Testis (tissue), 3 donors: ENCODE data around the gene KLHDC7B. TPM values are rescaled to one million over a fixed set of nuclear protein-coding genes. Genes with fewer than 3 reads are reported as not detected.

Source experiments
- DNase-seq: peaks from one replicate; pipeline ENCODE4 v3.0.0-alpha.2; 2019
- H3K27ac ChIP-seq, 2 donors: fragments of 200-600 bp; sonication (generic); one replicate each; pipeline ENCODE4 v1.5.1; 2019
- H3K27me3 ChIP-seq: fragments of 200-600 bp; sonication (generic); one replicate; pipeline ENCODE4 v1.5.1; 2019
- H3K36me3 ChIP-seq: fragments of 200-600 bp; sonication (generic); one replicate; pipeline ENCODE4 v1.5.1; 2017; ENCODE audit warnings: low read depth; ENCODE audit errors: missing control alignments
- H3K4me1 ChIP-seq: fragments of 200-600 bp; sonication (generic); one replicate; pipeline ENCODE4 v1.5.1; 2019
- H3K4me3 ChIP-seq, 2 donors: fragments of 200-600 bp; sonication (generic); one replicate each; pipeline ENCODE4 v1.5.1; 2017 to 2019
- H3K9me3 ChIP-seq: fragments of 200-600 bp; sonication (generic); one replicate; pipeline ENCODE4 v1.5.1; 2017
- POLR2A ChIP-seq: fragments of 450-650 bp; IDR thresholded peaks from one replicate; pipeline ENCODE4 v1.6.1; 2017; ENCODE audit warnings: antibody characterized with exemption, mild to moderate bottlenecking, moderate library complexity
- WGBS, 2 donors: methylation state at CpG; one replicate each; pipeline ENCODE4 v1.1.5; 2018; 5-methylcytosine and 5-hydroxymethylcytosine counted together
- intact Hi-C: fragments of 100-400 bp; cut with DNase I; formaldehyde crosslinking; loops from one replicate; pipeline ENCODE4 v1.15.1; 2023; ENCODE audit warnings: low total_unique reads
- polyA plus RNA-seq: library from polyadenylated mRNA; stranded (reverse); fragments of 350-450 nt; fragmentation: Illumina TruSeq; extraction: RNeasy Lipid Tissue Mini Kit (QIAGEN cat#74804); gene quantifications from one replicate; pipeline ENCODE4 v1.2.3, GENCODE V29; 2014; ENCODE audit warnings: low read depth, low replicate concordance; ENCODE audit not compliant: insufficient read depth
- total RNA-seq, 2 donors: library from RNA; depleted of rRNA; stranded (reverse); fragments of >200 nt; gene quantifications; one replicate each; pipeline ENCODE4 v1.2.3, GENCODE V29; 2016
- TF ChIP-seq, protein P1 (sequence below), 3 experiments: fragments of 450-650 bp in 2 of 3; fragments of 200-600 bp in 1 of 3; sonication (generic) in 1 of 3; IDR thresholded peaks; one replicate each; pipeline ENCODE4 v1.5.1; 2016 to 2019; ENCODE audit warnings: antibody characterized with exemption in 3 of 3, mild to moderate bottlenecking in 2 of 3, moderate library complexity in 1 of 3

KLHDC7B gene
- total and polyA plus RNA-seq, 3 donors from 2014 or later = 0.24 to 0.93 (median 0.51) TPM

DNA sequence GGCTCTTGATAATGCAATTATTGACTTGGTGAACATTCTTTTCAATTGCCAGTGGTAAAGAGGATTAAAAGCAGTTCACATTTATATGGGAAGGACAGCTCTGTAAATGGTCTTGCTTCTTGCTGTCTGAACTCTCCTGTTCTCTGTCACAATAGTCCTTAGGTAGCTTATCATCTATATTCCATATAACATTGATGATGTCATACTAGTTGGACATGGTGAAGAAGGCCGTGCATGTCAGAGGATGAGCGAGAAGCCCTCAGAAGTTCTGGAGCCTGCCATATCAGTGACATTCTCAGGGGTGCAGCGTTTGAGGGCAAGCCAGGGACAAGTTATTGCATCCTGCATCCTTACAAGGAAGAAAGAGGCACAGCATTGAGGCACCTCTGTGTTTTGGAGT lies 39.5 kb downstream of the KLHDC7B start:
- TF ChIP-seq POLR2A = no peak
- TF ChIP-seq, protein P1, sequence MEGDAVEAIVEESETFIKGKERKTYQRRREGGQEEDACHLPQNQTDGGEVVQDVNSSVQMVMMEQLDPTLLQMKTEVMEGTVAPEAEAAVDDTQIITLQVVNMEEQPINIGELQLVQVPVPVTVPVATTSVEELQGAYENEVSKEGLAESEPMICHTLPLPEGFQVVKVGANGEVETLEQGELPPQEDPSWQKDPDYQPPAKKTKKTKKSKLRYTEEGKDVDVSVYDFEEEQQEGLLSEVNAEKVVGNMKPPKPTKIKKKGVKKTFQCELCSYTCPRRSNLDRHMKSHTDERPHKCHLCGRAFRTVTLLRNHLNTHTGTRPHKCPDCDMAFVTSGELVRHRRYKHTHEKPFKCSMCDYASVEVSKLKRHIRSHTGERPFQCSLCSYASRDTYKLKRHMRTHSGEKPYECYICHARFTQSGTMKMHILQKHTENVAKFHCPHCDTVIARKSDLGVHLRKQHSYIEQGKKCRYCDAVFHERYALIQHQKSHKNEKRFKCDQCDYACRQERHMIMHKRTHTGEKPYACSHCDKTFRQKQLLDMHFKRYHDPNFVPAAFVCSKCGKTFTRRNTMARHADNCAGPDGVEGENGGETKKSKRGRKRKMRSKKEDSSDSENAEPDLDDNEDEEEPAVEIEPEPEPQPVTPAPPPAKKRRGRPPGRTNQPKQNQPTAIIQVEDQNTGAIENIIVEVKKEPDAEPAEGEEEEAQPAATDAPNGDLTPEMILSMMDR (IDR thresholded peaks at IDR 0.05) = no peak
- Histone ChIP-seq H3K27ac (no peak overlapping the region), H3K36me3 (no peaks in the 10 kb centered on the region), H3K27me3 (no peaks in the 10 kb centered on the region), H3K4me3 (no peak overlapping the region), H3K9me3 (no peaks in the 10 kb centered on the region), H3K4me1 (peaks cover 14% of the 10 kb centered on the region)
- DNase-seq = no peak
- intact Hi-C loops = no loop called here
- WGBS, 2 donors = 89 to 99% methylated on average over 3 of the region's 3 CpGs

DNA sequence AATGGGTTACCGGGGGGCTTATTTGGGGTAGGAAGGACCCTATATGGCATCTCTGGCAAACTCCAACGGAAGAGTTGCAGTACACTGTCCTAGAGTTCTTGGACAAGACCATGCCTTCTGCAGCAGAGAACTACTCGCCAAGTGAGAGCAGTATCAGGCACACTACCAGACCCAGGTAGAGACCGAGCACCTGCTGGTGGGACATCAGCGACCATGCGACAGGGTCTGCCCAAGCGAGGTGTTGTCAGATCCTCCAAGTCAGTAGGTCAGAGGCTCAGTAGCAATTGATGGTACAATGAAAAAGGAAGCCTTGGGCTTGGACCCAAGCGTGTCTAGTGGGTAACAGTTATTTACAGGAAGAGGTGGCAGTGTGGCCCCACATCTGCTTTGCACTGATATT lies 40.1 kb downstream of the KLHDC7B start:
- WGBS, 2 donors = 93 to 97% methylated on average over 8 of the region's 8 CpGs

DNA sequence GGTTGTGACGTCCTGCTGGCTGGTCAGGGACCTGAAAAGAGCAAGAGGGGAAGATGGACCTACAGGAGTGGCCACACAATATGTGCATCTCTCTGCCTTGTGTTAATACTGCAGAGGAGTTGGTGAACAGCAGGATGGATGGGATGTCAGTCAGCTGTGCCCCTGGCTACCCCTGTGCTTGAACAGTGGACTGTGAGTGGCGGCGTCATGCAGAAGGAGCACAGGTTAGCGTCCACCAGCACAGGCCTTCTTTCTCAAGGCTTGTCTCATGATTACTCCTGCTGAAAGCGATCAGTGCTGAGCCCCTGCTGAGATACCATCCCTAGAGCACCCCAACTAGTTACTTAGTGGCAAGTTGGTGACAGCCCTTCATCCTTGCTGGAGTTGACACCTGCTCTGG lies 40.7 kb downstream of the KLHDC7B start:
- intact Hi-C loops = no loop called here
- Histone ChIP-seq H3K9me3 (no peaks in the 10 kb centered on the region), H3K4me3 (no peak overlapping the region), H3K27ac (no peak overlapping the region), H3K36me3 (no peaks in the 10 kb centered on the region), H3K27me3 (no peaks in the 10 kb centered on the region), H3K4me1 (peaks cover 11% of the 10 kb centered on the region)
- DNase-seq = no peak
- 72 to 92% methylated on average over 5 of the region's 5 CpGs for WGBS, 2 donors
- TF ChIP-seq, protein P1 (IDR thresholded peaks at IDR 0.05) = no peak
- no peak for TF ChIP-seq POLR2A

More for the DNA sequence above, 40.1 kb downstream of the KLHDC7B start:
- Histone ChIP-seq H3K36me3 (no peaks in the 10 kb centered on the region), H3K27ac (no peak overlapping the region), H3K4me1 (peaks cover 14% of the 10 kb centered on the region), H3K4me3 (no peak overlapping the region), H3K27me3 (no peaks in the 10 kb centered on the region), H3K9me3 (no peaks in the 10 kb centered on the region)
- TF ChIP-seq POLR2A = no peak
- TF ChIP-seq, protein P1 (IDR thresholded peaks at IDR 0.05) = no peak
- intact Hi-C loops = no loop called here
- DNase-seq = no peak

DNA sequence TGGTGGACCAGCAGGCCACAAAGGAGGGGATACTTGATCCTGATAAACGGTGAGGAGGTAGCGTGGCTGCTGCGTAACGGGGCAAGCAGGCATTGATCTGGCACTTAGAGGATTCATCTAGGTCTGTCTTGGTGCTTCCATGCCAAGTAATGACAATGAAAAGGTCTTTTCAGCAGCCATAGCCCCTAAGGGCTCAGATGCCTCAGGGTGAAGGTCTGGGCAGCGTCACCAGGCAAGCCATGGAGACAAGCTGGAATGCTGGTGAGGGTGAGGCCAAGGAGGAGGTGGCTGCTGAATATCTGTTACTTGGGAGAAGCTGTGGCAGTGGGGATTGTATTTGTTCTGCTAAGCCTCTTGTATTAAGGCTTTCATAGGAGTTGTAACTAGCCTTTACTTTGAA lies 41.7 kb downstream of the KLHDC7B start:
- WGBS, 2 donors = 94 to 96% methylated on average over 5 of the region's 5 CpGs
- TF ChIP-seq POLR2A = no peak
- TF ChIP-seq, protein P1 (IDR thresholded peaks at IDR 0.05) = no peak
- intact Hi-C loops = no loop called here
- no peak overlapping the region for H3K4me3 ChIP-seq
- no peaks in the 10 kb centered on the region for H3K9me3 ChIP-seq
- no peak overlapping the region for H3K27ac ChIP-seq
- H3K36me3 ChIP-seq = no peaks in the 10 kb centered on the region
- peaks cover 6% of the 10 kb centered on the region for H3K4me1 ChIP-seq
- no peaks in the 10 kb centered on the region for H3K27me3 ChIP-seq
- no peak for DNase-seq

DNA sequence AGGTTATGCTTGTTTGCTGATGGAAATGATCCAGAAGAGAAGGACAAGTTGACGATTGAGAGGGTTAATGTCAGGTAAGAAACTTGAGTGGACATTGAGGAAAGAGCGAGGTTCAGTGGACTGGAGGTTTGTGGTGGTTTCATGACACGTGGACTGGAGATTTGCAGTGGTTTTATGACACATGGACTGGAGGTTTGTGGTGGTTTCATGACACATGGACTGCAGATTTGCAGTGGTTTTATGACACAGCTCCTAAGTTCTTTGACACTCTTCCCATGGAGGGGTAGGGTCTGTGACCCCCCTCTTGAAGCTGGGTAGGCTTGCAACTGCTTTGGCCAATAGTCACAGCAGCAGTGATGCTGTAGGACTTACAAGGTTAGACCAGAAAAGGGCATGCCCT lies 49.5 kb downstream of the KLHDC7B start:
- Histone ChIP-seq H3K27me3 (no peaks in the 10 kb centered on the region), H3K4me3 (no peak overlapping the region), H3K9me3 (no peaks in the 10 kb centered on the region), H3K27ac (no peak overlapping the region), H3K4me1 (peaks cover 4% of the 10 kb centered on the region), H3K36me3 (no peaks in the 10 kb centered on the region)
- no peak for DNase-seq
- intact Hi-C loops = no loop called here
- 88 to 94% methylated on average over 3 of the region's 3 CpGs for WGBS, 2 donors
- TF ChIP-seq POLR2A = no peak
- TF ChIP-seq, protein P1 (IDR thresholded peaks at IDR 0.05) = no peak
